Central memory CD8-positive, alpha-beta T cell (primary cell): ENCODE data around the gene LRRC2.

ENCODE experiments used
- ATAC-seq: fragments of 150-1000 bp; cut with Tn5 transposase; replicated peaks from 2 replicates; pipeline ENCODE4 v1.10.0; 2022; ENCODE audit warnings: mild to moderate bottlenecking, moderate FRiP score, moderate number of reproducible peaks; ENCODE audit not compliant: poor library complexity, severe bottlenecking; ENCODE audit errors: extremely low read depth
- DNase-seq, 2 donors: peaks; one replicate each; pipeline ENCODE4 v3.0.0; 2021; ENCODE audit warnings: low spot score in 2 of 2
- H3K27ac Mint-ChIP-seq: one replicate; pipeline ENCODE4 v1.8.0; 2022; ENCODE audit warnings: low read depth, mild to moderate bottlenecking, moderate library complexity, mixed read lengths
- H3K27me3 Mint-ChIP-seq: one replicate; pipeline ENCODE4 v1.8.0; 2022; ENCODE audit warnings: mixed read lengths
- H3K36me3 Mint-ChIP-seq: one replicate; pipeline ENCODE4 v1.8.0; 2022; ENCODE audit warnings: mild to moderate bottlenecking, moderate library complexity, mixed read lengths; ENCODE audit not compliant: insufficient read depth
- H3K4me1 Mint-ChIP-seq: one replicate; pipeline ENCODE4 v1.8.0; 2022; ENCODE audit warnings: mixed read lengths
- H3K4me3 Mint-ChIP-seq: one replicate; pipeline ENCODE4 v1.8.0; 2022; ENCODE audit warnings: mild to moderate bottlenecking, moderate library complexity, mixed read lengths
- H3K9me3 Mint-ChIP-seq: one replicate; pipeline ENCODE4 v1.8.0; 2022; ENCODE audit warnings: mixed read lengths

The LRRC2 gene

GRCh38 chr3:46482632-46483350 lies 83.3 kb downstream of the LRRC2 start:
- H3K27me3 Mint-ChIP-seq = peaks cover 44% of the 10 kb centered on the region
- no peaks in the 10 kb centered on the region for H3K36me3 Mint-ChIP-seq
- no peaks in the 10 kb centered on the region for H3K4me1 Mint-ChIP-seq
- ATAC-seq (no peak), DNase-seq (no peak)
- no peak overlapping the region for H3K27ac Mint-ChIP-seq
- H3K9me3 Mint-ChIP-seq = no peaks in the 10 kb centered on the region
- H3K4me3 Mint-ChIP-seq = no peak overlapping the region

GRCh38 chr3:46481636-46482035 lies 84.5 kb downstream of the LRRC2 start:
- H3K27ac Mint-ChIP-seq = no peak overlapping the region
- H3K4me3 Mint-ChIP-seq = no peak overlapping the region
- H3K27me3 Mint-ChIP-seq = peaks cover 55% of the 10 kb centered on the region
- DNase-seq (no peak), ATAC-seq (no peak)
- H3K36me3 Mint-ChIP-seq = no peaks in the 10 kb centered on the region
- no peaks in the 10 kb centered on the region for H3K9me3 Mint-ChIP-seq
- H3K4me1 Mint-ChIP-seq = no peaks in the 10 kb centered on the region

- DNase-seq = no peak
- Mint-ChIP-seq H3K27ac (no peak overlapping the region), H3K36me3 (no peaks in the 10 kb centered on the region), H3K27me3 (peaks cover 55% of the 10 kb centered on the region), H3K4me3 (no peak overlapping the region), H3K4me1 (no peaks in the 10 kb centered on the region), H3K9me3 (peaks cover under 1% of the 10 kb centered on the region)
- no peak for ATAC-seq
These were observed 85.5 kb downstream of the LRRC2 start for GRCh38 chr3:46480491-46481195.

GRCh38 chr3:46479696-46480095 lies 86.4 kb downstream of the LRRC2 start:
- H3K9me3 Mint-ChIP-seq = peaks cover 10% of the 10 kb centered on the region
- no peak for DNase-seq
- no peak overlapping the region for H3K4me3 Mint-ChIP-seq
- ATAC-seq = no peak
- H3K27ac Mint-ChIP-seq = no peak overlapping the region
- H3K27me3 Mint-ChIP-seq = peaks cover 55% of the 10 kb centered on the region
- no peaks in the 10 kb centered on the region for H3K4me1 Mint-ChIP-seq
- H3K36me3 Mint-ChIP-seq = no peaks in the 10 kb centered on the region

- DNase-seq (no peak), ATAC-seq (no peak)
- no peaks in the 10 kb centered on the region for H3K36me3 Mint-ChIP-seq
- peaks cover 55% of the 10 kb centered on the region for H3K27me3 Mint-ChIP-seq
- peaks cover 16% of the 10 kb centered on the region for H3K9me3 Mint-ChIP-seq
- no peaks in the 10 kb centered on the region for H3K4me1 Mint-ChIP-seq
- H3K4me3 Mint-ChIP-seq = no peak overlapping the region
- no peak overlapping the region for H3K27ac Mint-ChIP-seq
These were observed 87.1 kb downstream of the LRRC2 start for GRCh38 chr3:46479021-46479420.

GRCh38 chr3:46478341-46478740 lies 87.8 kb downstream of the LRRC2 start:
- ATAC-seq = no peak
- Mint-ChIP-seq H3K36me3 (no peaks in the 10 kb centered on the region), H3K27ac (no peak overlapping the region), H3K27me3 (peaks cover 58% of the 10 kb centered on the region), H3K4me1 (no peaks in the 10 kb centered on the region), H3K9me3 (peaks cover 16% of the 10 kb centered on the region), H3K4me3 (no peak overlapping the region)
- DNase-seq = no peak

GRCh38 chr3:46477756-46478155 lies 88.3 kb downstream of the LRRC2 start:
- H3K27ac Mint-ChIP-seq = no peak overlapping the region
- peaks cover 59% of the 10 kb centered on the region for H3K27me3 Mint-ChIP-seq
- H3K36me3 Mint-ChIP-seq = peaks cover under 1% of the 10 kb centered on the region
- H3K9me3 Mint-ChIP-seq = peaks cover 16% of the 10 kb centered on the region
- H3K4me3 Mint-ChIP-seq = no peak overlapping the region
- H3K4me1 Mint-ChIP-seq = no peaks in the 10 kb centered on the region
- no peak for DNase-seq
- no peak for ATAC-seq

- DNase-seq (no peak), ATAC-seq (no peak)
- H3K4me1 Mint-ChIP-seq = no peaks in the 10 kb centered on the region
- H3K27me3 Mint-ChIP-seq = peaks cover 65% of the 10 kb centered on the region
- peaks cover 1% of the 10 kb centered on the region for H3K36me3 Mint-ChIP-seq
- H3K27ac Mint-ChIP-seq = no peak overlapping the region
- peaks cover 16% of the 10 kb centered on the region for H3K9me3 Mint-ChIP-seq
- no peak overlapping the region for H3K4me3 Mint-ChIP-seq
These were observed 89.0 kb downstream of the LRRC2 start for GRCh38 chr3:46477145-46477544.

GRCh38 chr3:46472736-46473135 lies 93.4 kb downstream of the LRRC2 start:
- peaks cover 44% of the 10 kb centered on the region for H3K27me3 Mint-ChIP-seq
- H3K9me3 Mint-ChIP-seq = peaks cover 16% of the 10 kb centered on the region
- H3K27ac Mint-ChIP-seq = no peak overlapping the region
- H3K4me1 Mint-ChIP-seq = no peaks in the 10 kb centered on the region
- DNase-seq = no peak
- no peak for ATAC-seq
- H3K36me3 Mint-ChIP-seq = peaks cover 1% of the 10 kb centered on the region
- H3K4me3 Mint-ChIP-seq = no peak overlapping the region

GRCh38 chr3:46471371-46471914 lies 94.7 kb downstream of the LRRC2 start:
- Mint-ChIP-seq H3K27me3 (peaks cover 35% of the 10 kb centered on the region), H3K4me3 (no peak overlapping the region), H3K27ac (no peak overlapping the region), H3K9me3 (peaks cover 16% of the 10 kb centered on the region), H3K4me1 (no peaks in the 10 kb centered on the region), H3K36me3 (peaks cover 1% of the 10 kb centered on the region)
- no peak for ATAC-seq
- no peak for DNase-seq

GRCh38 chr3:46470831-46471230 lies 95.3 kb downstream of the LRRC2 start:
- ATAC-seq = no peak
- Mint-ChIP-seq H3K36me3 (peaks cover 1% of the 10 kb centered on the region), H3K27me3 (peaks cover 41% of the 10 kb centered on the region), H3K4me1 (no peaks in the 10 kb centered on the region), H3K9me3 (peaks cover 16% of the 10 kb centered on the region), H3K4me3 (no peak overlapping the region), H3K27ac (no peak overlapping the region)
- DNase-seq = no peak

- Mint-ChIP-seq H3K27me3 (peaks cover 50% of the 10 kb centered on the region), H3K4me3 (no peak overlapping the region)
These were observed 96.3 kb downstream of the LRRC2 start for GRCh38 chr3:46469680-46470357.

More at GRCh38 chr3:46469680-46470357, 96.3 kb downstream of the LRRC2 start:
- no peak for DNase-seq
- H3K4me1 Mint-ChIP-seq = no peaks in the 10 kb centered on the region
- H3K27ac Mint-ChIP-seq = no peak overlapping the region
- H3K36me3 Mint-ChIP-seq = peaks cover 1% of the 10 kb centered on the region
- H3K9me3 Mint-ChIP-seq = peaks cover 7% of the 10 kb centered on the region
- ATAC-seq = no peak
